BLaER1 treated with 17β-estradiol and CSF1 and Interleukin-3, amounts not matched to agents 10 nM and 100 nM (cell line): ENCODE data around the gene CNNM1.
A peak's percentile ranks its signal among the peaks of the same experiment; 100 is the strongest.

Experiments used
- H3K27ac ChIP-seq, 11 experiments: shearing (Covaris generic); formaldehyde crosslinking; 2 replicates each; pipeline ENCODE4 v1.8.1; 2022
- H3K27me3 ChIP-seq, 11 experiments: shearing (Covaris generic); formaldehyde crosslinking; 2 replicates each; pipeline ENCODE4 v1.8.1; 2022
- H3K36me3 ChIP-seq, 11 experiments: shearing (Covaris generic); formaldehyde crosslinking; 2 replicates each; pipeline ENCODE4 v1.8.1; 2022
- H3K4me1 ChIP-seq, 10 experiments: shearing (Covaris generic); formaldehyde crosslinking; 2 replicates each; pipeline ENCODE4 v1.8.1; 2022
- H3K4me2 ChIP-seq, 11 experiments: shearing (Covaris generic); formaldehyde crosslinking; 2 replicates each; pipeline ENCODE4 v1.8.1; 2022
- H3K4me3 ChIP-seq, 10 experiments: shearing (Covaris generic); formaldehyde crosslinking; 2 replicates each; pipeline ENCODE4 v1.8.1; 2022
- H3K9ac ChIP-seq, 11 experiments: shearing (Covaris generic); formaldehyde crosslinking; 2 replicates each; pipeline ENCODE4 v1.8.1; 2022
- H3K9me3 ChIP-seq, 11 experiments: shearing (Covaris generic); formaldehyde crosslinking; replicated peaks in 1 of 11; 2 replicates each; pipeline ENCODE4 v1.8.1; 2022
- H4K20me1 ChIP-seq, 11 experiments: shearing (Covaris generic); formaldehyde crosslinking; 2 replicates each; pipeline ENCODE4 v1.8.1; 2022
- Cebpa-rat ChIP-seq, 11 experiments: shearing (Covaris generic); IDR thresholded peaks; 2 replicates each; pipeline ENCODE4 v1.8.1; 2022

CNNM1 gene

GRCh38 chr10:99427566-99428190, 98.5 kb downstream of the CNNM1 start:
- Histone ChIP-seq H3K4me1 (peaks cover 24 to 36% (median 28%) of the 10 kb centered on the region in 10 experiments), H3K4me3 (no peak overlapping the region), H3K27ac (no peak overlapping the region), H4K20me1 (peaks cover 4 to 72% (median 25%) of the 10 kb centered on the region in 11 experiments; a peak in 14 of 22 replicates), H3K4me2 (peak overlapping the region in 1 of 11 experiments; percentile 10; a peak in 1 of 22 replicates), H3K9ac (no peak overlapping the region), H3K27me3 (no peaks in the 10 kb centered on the region), H3K9me3 (no peaks in the 10 kb centered on the region), H3K36me3 (peaks cover 28 to 40% (median 36%) of the 10 kb centered on the region in 11 experiments)
- TF ChIP-seq Cebpa-rat (IDR thresholded peaks at IDR 0.05), result no peak

GRCh38 chr10:99429517-99430095, 100.5 kb downstream of the CNNM1 start:
- Histone ChIP-seq H3K9ac (peak overlapping the region; percentile 81 to 93 (median 88); a peak in 21 of 22 replicates), H3K4me1 (peaks cover 24 to 44% (median 32%) of the 10 kb centered on the region in 10 experiments), H3K27ac (peak overlapping the region in 10 of 11 experiments; percentile 88 to 95 (median 90); a peak in 17 of 22 replicates), H3K36me3 (peaks cover 15 to 35% (median 23%) of the 10 kb centered on the region in 11 experiments), H3K4me2 (peak overlapping the region; percentile 72 to 96 (median 90)), H3K27me3 (no peaks in the 10 kb centered on the region), H3K4me3 (peak overlapping the region; percentile 72 to 95 (median 84)), H3K9me3 (no peaks in the 10 kb centered on the region), H4K20me1 (peaks cover 0 to 53% (median 20%) of the 10 kb centered on the region in 11 experiments; a peak in 15 of 22 replicates)
- TF ChIP-seq Cebpa-rat (IDR thresholded peaks at IDR 0.05), result no peak

GRCh38 chr10:99430116-99430450, 100.9 kb downstream of the CNNM1 start:
- no peaks in the 10 kb centered on the region for H3K27me3 ChIP-seq
- H3K4me3 ChIP-seq, result peak overlapping the region; percentile 72 to 95 (median 84)

GRCh38 chr10:99430451-99431189, 101.5 kb downstream of the CNNM1 start, which contains the start of gene GOT1:
TSS of gene GOT1 (minus strand) at chr10:99430624. CDS start at chr10:99430565, 59 bp downstream.
- Histone ChIP-seq H3K27me3 (no peaks in the 10 kb centered on the region), H3K27ac (peak within 1 kb of the TSS; percentile 88 to 95 (median 91)), H4K20me1 (peaks cover 0 to 43% (median 19%) of the 10 kb centered on the region in 11 experiments; a peak in 15 of 22 replicates), H3K4me3 (peak within 1 kb of the TSS; percentile 72 to 95 (median 84)), H3K4me1 (peaks cover 24 to 44% (median 32%) of the 10 kb centered on the region in 10 experiments), H3K4me2 (peak within 1 kb of the TSS; percentile 83 to 96 (median 93)), H3K36me3 (peaks cover 5 to 26% (median 13%) of the 10 kb centered on the region in 11 experiments), H3K9me3 (no peaks in the 10 kb centered on the region), H3K9ac (peak within 1 kb of the TSS; percentile 84 to 93 (median 89))
- TF ChIP-seq Cebpa-rat (IDR thresholded peaks at IDR 0.05), result peak; percentile 66 to 99 (median 86); a peak in 20 of 22 replicates

More at GRCh38 chr10:99430116-99430450, 100.9 kb downstream of the CNNM1 start:
- Histone ChIP-seq H3K9me3 (no peaks in the 10 kb centered on the region), H3K36me3 (peaks cover 10 to 31% (median 18%) of the 10 kb centered on the region in 11 experiments), H4K20me1 (peaks cover 0 to 48% (median 22%) of the 10 kb centered on the region in 11 experiments; a peak in 15 of 22 replicates), H3K27ac (peak overlapping the region; percentile 62 to 95 (median 89)), H3K4me2 (peak overlapping the region; percentile 72 to 96 (median 90)), H3K9ac (peak overlapping the region; percentile 81 to 93 (median 88)), H3K4me1 (peaks cover 24 to 44% (median 32%) of the 10 kb centered on the region in 10 experiments)
- TF ChIP-seq Cebpa-rat (IDR thresholded peaks at IDR 0.05), result no peak

GRCh38 chr10:99431190-99431760, 102.1 kb downstream of the CNNM1 start:
- H3K4me1 ChIP-seq, result peaks cover 24 to 40% (median 32%) of the 10 kb centered on the region in 10 experiments
- peaks cover 0 to 36% (median 14%) of the 10 kb centered on the region in 11 experiments; a peak in 13 of 22 replicates for H4K20me1 ChIP-seq
- no peaks in the 10 kb centered on the region for H3K9me3 ChIP-seq
- peaks cover 0 to 19% (median 6%) of the 10 kb centered on the region in 11 experiments; a peak in 12 of 22 replicates for H3K36me3 ChIP-seq
- peak overlapping the region; percentile 75 to 96 (median 86) for H3K4me2 ChIP-seq
- peak overlapping the region; percentile 72 to 95 (median 84) for H3K4me3 ChIP-seq
- H3K9ac ChIP-seq, result peak overlapping the region; percentile 84 to 93 (median 89)
- H3K27ac ChIP-seq, result peak overlapping the region; percentile 88 to 95 (median 91)
- no peaks in the 10 kb centered on the region for H3K27me3 ChIP-seq
- TF ChIP-seq Cebpa-rat (IDR thresholded peaks at IDR 0.05), result no peak

GRCh38 chr10:99432047-99432446, 102.9 kb downstream of the CNNM1 start:
- peak overlapping the region in 9 of 10 experiments; percentile 74 to 95 (median 85); a peak in 14 of 20 replicates for H3K4me3 ChIP-seq
- no peaks in the 10 kb centered on the region for H3K9me3 ChIP-seq
- peaks cover 24 to 39% (median 32%) of the 10 kb centered on the region in 10 experiments for H3K4me1 ChIP-seq
- H4K20me1 ChIP-seq, result peaks cover 0 to 28% (median 15%) of the 10 kb centered on the region in 11 experiments; a peak in 13 of 22 replicates
- TF ChIP-seq Cebpa-rat (IDR thresholded peaks at IDR 0.05), result no peak
- H3K27ac ChIP-seq, result peak overlapping the region in 2 of 11 experiments; percentile 92 to 94; a peak in 1 of 22 replicates
- peak overlapping the region; percentile 75 to 96 (median 86) for H3K4me2 ChIP-seq
- peaks cover 0 to 17% (median 0%) of the 10 kb centered on the region in 11 experiments; a peak in 3 of 22 replicates for H3K36me3 ChIP-seq
- H3K27me3 ChIP-seq, result no peaks in the 10 kb centered on the region
- H3K9ac ChIP-seq, result peak overlapping the region in 3 of 11 experiments; percentile 88 to 93 (median 90); a peak in 3 of 22 replicates

- no peaks in the 10 kb centered on the region for H3K27me3 ChIP-seq
- 0 out of 22 replicates have a peak overlapping the region, but pooled peaks of 1 of the 11 experiments have one; percentile 0 for H3K4me2 ChIP-seq
- H4K20me1 ChIP-seq, result peaks cover 0 to 28% (median 12%) of the 10 kb centered on the region in 11 experiments; a peak in 12 of 22 replicates
- H3K27ac ChIP-seq, result no peak overlapping the region
- no peak overlapping the region; a peak in 1 of 22 replicates for H3K9ac ChIP-seq
- H3K4me1 ChIP-seq, result peaks cover 24 to 39% (median 32%) of the 10 kb centered on the region in 10 experiments
- H3K9me3 ChIP-seq, result no peaks in the 10 kb centered on the region
- H3K4me3 ChIP-seq, result no peak overlapping the region
- no peak for TF ChIP-seq Cebpa-rat (IDR thresholded peaks at IDR 0.05)
- H3K36me3 ChIP-seq, result peaks cover 0 to 18% (median 0%) of the 10 kb centered on the region in 11 experiments; a peak in 5 of 22 replicates
These were observed 103.7 kb downstream of the CNNM1 start for GRCh38 chr10:99432881-99433280.
